HUES48 (cell line): ENCODE data around the gene ABI1.

ENCODE experiments used
- H3K27ac ChIP-seq: one replicate; pipeline ENCODE4 v1.7.0; 2013; ENCODE audit warnings: low read depth, low read length, inconsistent platforms
- H3K27me3 ChIP-seq: 2 replicates; pipeline ENCODE4 v1.6.1; 2013; ENCODE audit warnings: mild to moderate bottlenecking, low read length; ENCODE audit not compliant: control insufficient read depth, insufficient read depth
- H3K36me3 ChIP-seq: 2 replicates; pipeline ENCODE4 v1.6.1; 2013; ENCODE audit warnings: low read length; ENCODE audit not compliant: control insufficient read depth, insufficient read depth
- H3K4me1 ChIP-seq: 2 replicates; pipeline ENCODE4 v1.6.1; 2013; ENCODE audit warnings: mild to moderate bottlenecking, low read length; ENCODE audit not compliant: control insufficient read depth, insufficient read depth
- H3K4me3 ChIP-seq: 2 replicates; pipeline ENCODE4 v1.5.1; 2013; ENCODE audit warnings: mild to moderate bottlenecking, low read depth, low read length
- H3K9ac ChIP-seq: 2 replicates; pipeline ENCODE4 v1.6.1; 2013; ENCODE audit warnings: mild to moderate bottlenecking, low read depth, low read length, moderate library complexity
- H3K9me3 ChIP-seq: 2 replicates; pipeline ENCODE4 v1.6.1; 2013; ENCODE audit warnings: low read length; ENCODE audit not compliant: control insufficient read depth, insufficient read depth

Gene ABI1

DNA sequence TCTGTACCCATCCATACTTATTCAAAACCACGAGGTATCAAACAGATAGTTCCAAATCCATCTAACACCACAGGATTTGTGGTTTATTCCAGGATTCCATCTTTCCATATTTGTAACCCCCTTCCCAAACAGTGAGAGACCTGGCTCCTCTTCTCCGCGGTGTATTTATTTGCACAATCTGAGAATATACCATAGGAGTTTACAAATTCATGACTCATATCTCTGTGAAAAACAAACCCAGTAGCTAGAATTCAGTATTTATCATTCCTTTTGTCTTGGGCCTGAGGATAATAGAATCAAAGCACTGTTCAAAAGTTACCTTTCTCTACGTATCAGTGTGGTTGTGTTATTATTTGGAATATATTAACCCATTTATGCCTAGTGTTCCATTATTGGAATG, 131.4 kb downstream of the ABI1 start:
- H3K27me3 ChIP-seq = no peaks in the 10 kb centered on the region
- no peaks in the 10 kb centered on the region for H3K9me3 ChIP-seq
- H3K27ac ChIP-seq = no peak overlapping the region
- no peak overlapping the region for H3K4me3 ChIP-seq
- peaks cover 62% of the 10 kb centered on the region for H3K36me3 ChIP-seq
- peaks cover 5% of the 10 kb centered on the region; the same call in 1 of the 2 replicates for H3K4me1 ChIP-seq
- no peak overlapping the region for H3K9ac ChIP-seq

DNA sequence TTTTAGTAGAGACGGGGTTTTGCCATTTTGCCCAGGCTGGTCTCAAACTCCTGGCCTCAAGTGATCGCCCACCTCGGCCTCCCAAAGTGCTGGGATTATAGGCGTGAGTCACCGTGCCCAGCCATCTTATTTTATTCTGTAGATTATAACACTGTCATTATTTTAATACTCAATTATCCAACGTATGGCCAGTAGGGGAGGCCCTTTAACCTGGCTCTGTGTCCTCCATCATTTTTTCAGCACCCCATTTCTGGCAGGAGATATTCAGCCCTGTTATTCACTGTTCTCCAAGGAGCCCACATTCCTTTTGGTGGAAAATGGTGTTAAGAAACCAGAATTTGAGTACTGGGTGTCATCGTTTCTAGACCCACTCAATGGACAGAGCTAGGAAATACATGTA, 131.8 kb downstream of the ABI1 start:
- Histone ChIP-seq H3K4me1 (peaks cover under 1% of the 10 kb centered on the region; the same call in 1 of the 2 replicates), H3K36me3 (peaks cover 66% of the 10 kb centered on the region), H3K27me3 (no peaks in the 10 kb centered on the region)

DNA sequence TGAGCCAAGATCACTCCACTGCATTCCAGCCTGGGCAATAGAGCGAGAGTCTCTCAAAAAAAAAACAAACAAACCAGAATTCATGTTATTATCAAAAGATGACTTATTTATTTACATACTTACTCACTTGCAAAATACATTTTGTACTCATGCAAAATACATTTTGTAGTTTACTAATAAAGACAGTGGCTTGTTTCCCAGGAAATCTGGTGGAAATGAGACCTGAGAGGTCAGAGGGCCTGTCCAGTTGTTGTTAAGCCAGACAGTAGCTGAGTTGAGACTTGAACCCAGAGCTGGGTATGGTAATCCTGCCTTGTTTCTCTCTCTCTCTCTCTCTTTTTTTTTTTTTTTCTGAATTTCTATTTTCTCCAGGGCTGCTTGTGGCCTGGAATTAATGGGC, 133.8 kb downstream of the ABI1 start:
- no peaks in the 10 kb centered on the region for H3K4me1 ChIP-seq
- no peak overlapping the region for H3K4me3 ChIP-seq
- H3K27me3 ChIP-seq = no peaks in the 10 kb centered on the region
- peaks cover 68% of the 10 kb centered on the region for H3K36me3 ChIP-seq
- no peak overlapping the region for H3K9ac ChIP-seq
- H3K9me3 ChIP-seq = no peaks in the 10 kb centered on the region
- H3K27ac ChIP-seq = no peak overlapping the region

More for the DNA sequence above, 131.8 kb downstream of the ABI1 start:
- H3K27ac ChIP-seq = no peak overlapping the region
- H3K4me3 ChIP-seq = no peak overlapping the region
- no peak overlapping the region for H3K9ac ChIP-seq
- H3K9me3 ChIP-seq = no peaks in the 10 kb centered on the region

DNA sequence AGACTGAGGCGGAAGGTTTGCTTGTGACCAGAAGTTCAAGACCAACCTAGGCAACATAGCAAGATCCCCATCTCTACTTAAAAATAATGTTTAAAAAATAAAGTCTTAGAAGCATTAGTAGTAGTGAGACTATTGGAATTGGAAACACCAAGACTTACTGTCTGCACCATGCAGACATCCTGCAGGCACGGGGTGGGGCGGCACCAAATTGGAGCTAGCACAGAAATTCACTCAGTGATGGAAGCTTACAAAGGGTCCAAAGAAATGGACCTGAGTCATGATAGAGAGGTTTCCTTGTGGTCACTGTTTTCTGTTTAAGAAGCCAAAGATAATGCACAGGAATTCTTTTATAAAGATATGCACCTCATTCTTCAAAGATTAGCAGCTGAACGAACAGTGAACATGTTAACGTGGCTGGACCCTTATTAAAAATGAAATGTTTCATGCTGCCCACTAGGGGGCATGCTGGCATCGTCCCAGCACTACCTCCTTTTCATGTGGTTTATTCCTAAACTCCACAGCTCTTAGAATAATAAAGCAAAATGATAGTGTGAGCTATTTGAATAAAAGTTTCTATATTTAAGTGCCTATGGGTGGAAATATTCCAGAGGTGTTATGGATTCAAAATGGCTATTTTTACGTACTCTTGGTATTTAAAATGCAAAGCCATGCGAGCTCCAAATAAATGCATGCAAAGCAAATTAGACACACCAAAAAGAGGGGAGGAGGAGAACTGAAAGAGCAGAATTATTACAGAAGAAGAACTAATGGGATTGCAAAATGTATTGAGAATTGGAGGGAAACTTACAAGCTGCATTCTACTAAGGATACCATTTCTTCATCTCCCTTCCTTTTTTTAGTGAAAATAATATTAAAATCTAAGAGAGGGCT, 134.7 kb downstream of the ABI1 start:
- Histone ChIP-seq H3K9ac (no peak overlapping the region), H3K27me3 (no peaks in the 10 kb centered on the region), H3K4me3 (no peak overlapping the region), H3K4me1 (no peaks in the 10 kb centered on the region), H3K36me3 (peaks cover 74% of the 10 kb centered on the region), H3K9me3 (no peaks in the 10 kb centered on the region), H3K27ac (no peak overlapping the region)

DNA sequence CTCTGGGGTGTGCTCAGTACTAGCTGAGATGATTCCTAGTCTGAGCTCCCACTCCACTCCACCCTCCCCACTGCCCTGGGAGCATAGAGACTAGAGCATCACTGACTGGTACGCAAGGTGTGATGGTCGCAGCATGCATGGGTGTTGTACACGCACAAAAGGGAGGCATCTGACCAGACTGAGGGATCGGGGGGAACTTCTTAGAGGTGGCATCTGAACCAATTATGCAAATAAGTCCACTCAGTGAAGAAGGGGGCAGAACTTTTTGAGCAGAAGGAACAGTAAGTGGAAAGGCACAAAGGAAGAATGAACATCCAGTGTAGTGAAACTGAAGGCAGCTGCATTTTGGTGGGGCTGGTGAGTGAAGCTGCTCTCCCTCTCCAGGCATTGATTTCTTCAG, 137.7 kb downstream of the ABI1 start:
- no peaks in the 10 kb centered on the region for H3K4me1 ChIP-seq
- no peak overlapping the region for H3K4me3 ChIP-seq
- H3K9ac ChIP-seq = no peak overlapping the region
- H3K27ac ChIP-seq = no peak overlapping the region
- no peaks in the 10 kb centered on the region for H3K27me3 ChIP-seq
- H3K36me3 ChIP-seq = peaks cover 84% of the 10 kb centered on the region
- no peaks in the 10 kb centered on the region for H3K9me3 ChIP-seq

DNA sequence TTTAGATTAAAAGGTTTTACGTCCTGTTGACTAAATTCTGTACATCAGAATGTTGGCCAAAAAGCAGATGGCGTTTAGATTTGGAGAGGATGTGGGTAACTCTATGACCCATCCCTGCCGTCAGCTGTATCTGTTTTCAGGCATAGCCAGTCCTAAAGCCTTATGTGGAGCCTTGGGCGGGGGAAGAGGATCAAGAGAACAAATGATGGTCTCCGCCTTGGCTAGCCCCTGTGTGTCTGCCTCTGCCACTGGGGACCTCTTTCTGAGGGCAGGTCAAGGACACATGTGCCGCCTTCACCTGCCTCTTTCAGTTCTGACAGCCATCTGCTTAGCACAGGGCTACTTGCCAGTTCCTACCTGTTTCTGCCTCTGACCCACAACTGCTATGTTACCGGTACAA, 139.2 kb downstream of the ABI1 start:
- H3K4me1 ChIP-seq = no peaks in the 10 kb centered on the region
- no peak overlapping the region for H3K27ac ChIP-seq
- no peak overlapping the region for H3K9ac ChIP-seq
- H3K9me3 ChIP-seq = no peaks in the 10 kb centered on the region
- H3K4me3 ChIP-seq = no peak overlapping the region
- peaks cover 85% of the 10 kb centered on the region for H3K36me3 ChIP-seq
- H3K27me3 ChIP-seq = no peaks in the 10 kb centered on the region

DNA sequence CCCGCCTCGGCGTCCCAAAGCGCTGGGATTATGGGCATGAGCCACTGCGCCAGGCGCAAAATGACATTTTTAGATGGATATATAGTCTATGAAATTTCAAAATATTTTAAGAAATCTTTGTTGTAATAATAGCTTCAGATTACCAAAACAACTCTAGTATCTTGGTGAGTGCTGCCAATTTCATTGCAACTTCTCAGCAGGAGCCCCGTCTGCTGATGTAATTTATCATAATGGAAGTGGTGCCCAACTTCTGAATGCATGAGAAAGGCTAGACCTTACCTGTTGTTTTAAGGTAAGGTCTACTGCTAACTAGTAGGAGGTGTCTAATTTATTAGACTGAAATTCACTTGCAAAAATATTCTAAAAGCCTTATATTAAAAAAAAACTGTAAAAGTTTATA, 143.3 kb downstream of the ABI1 start:
- Histone ChIP-seq H3K36me3 (peaks cover 75% of the 10 kb centered on the region), H3K27ac (no peak overlapping the region), H3K9me3 (no peaks in the 10 kb centered on the region), H3K4me3 (no peak overlapping the region), H3K27me3 (no peaks in the 10 kb centered on the region), H3K9ac (no peak overlapping the region), H3K4me1 (no peaks in the 10 kb centered on the region)

DNA sequence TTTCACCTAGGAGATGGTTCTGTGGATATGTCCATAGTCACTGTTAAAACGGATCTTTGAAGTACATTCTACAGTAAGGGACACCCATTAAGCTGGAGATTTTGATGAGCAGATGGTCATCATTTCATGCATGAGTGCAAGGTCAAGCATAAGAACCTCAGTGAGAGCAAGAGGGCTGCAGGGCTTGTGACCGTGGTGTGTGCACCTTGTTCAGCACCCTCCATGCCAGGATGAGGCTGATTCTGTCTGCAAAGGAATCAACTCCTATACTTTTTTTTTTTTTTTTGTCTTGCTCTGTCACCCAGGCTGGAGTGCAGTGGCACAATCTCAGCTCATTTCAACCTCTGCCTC, 145.6 kb downstream of the ABI1 start:
- no peak overlapping the region for H3K27ac ChIP-seq
- H3K27me3 ChIP-seq = no peaks in the 10 kb centered on the region
- no peaks in the 10 kb centered on the region for H3K9me3 ChIP-seq
- no peaks in the 10 kb centered on the region for H3K4me1 ChIP-seq
- peaks cover 56% of the 10 kb centered on the region for H3K36me3 ChIP-seq
- no peak overlapping the region for H3K9ac ChIP-seq
- H3K4me3 ChIP-seq = no peak overlapping the region

DNA sequence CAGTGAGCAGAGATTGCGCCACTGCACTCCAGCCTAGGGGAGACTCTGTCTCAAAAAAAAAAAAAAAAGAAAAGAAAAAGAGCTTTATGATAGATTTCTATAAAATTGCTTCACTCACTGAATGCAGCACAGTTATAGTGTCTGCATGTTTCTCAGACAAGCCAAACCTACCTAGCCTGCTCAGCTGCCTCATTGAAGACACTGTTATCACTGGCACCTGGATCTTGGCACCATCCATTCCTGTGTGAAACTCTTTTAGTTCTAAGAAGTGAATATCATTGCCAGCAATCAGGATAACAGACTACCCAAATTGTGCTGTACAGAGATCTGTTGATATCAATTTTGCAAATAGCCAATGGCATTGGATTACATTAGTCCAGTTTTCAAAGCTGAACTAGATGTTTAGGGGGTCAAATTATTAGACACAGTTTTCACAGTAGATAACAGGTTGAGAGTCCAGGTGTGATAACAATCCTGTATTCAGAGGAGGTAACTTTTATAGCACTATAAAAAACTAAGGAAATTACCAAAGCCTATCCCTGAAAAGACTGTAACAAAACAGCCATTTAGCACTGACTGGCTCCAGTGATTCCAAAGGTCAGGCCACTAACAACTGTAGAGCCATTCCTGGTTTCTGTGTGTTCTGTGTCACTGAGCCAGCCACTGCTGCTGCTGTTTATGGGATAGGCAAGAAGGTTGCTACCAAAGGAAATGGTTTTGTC, 146.2 kb downstream of the ABI1 start:
- H3K9ac ChIP-seq = no peak overlapping the region
- H3K4me3 ChIP-seq = no peak overlapping the region
- H3K36me3 ChIP-seq = peaks cover 52% of the 10 kb centered on the region
- H3K4me1 ChIP-seq = no peaks in the 10 kb centered on the region
- no peaks in the 10 kb centered on the region for H3K9me3 ChIP-seq
- no peaks in the 10 kb centered on the region for H3K27me3 ChIP-seq
- no peak overlapping the region for H3K27ac ChIP-seq

DNA sequence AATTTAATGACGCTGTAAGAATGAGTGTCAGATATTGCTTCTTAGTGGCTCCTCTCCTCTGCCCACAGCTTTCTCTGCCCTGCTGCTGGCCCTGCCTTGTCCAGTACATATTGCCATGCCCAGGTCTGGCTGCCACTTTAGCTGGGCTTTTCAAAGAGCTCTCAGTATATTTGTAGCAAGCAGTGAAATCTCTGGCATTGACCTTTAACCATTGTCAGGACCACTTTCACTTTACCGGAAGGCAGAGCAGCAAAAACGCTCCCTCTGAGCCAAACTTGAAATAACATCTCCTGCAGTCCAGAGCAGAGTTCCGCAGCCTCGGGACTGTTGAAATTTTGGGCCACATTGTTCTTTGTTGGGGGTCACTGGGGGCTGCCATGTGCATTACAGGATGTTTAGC, 149.4 kb downstream of the ABI1 start:
- no peaks in the 10 kb centered on the region for H3K27me3 ChIP-seq
- H3K27ac ChIP-seq = no peak overlapping the region
- no peaks in the 10 kb centered on the region for H3K4me1 ChIP-seq
- no peak overlapping the region for H3K4me3 ChIP-seq
- peaks cover 56% of the 10 kb centered on the region for H3K36me3 ChIP-seq
- H3K9ac ChIP-seq = no peak overlapping the region
- no peaks in the 10 kb centered on the region for H3K9me3 ChIP-seq

DNA sequence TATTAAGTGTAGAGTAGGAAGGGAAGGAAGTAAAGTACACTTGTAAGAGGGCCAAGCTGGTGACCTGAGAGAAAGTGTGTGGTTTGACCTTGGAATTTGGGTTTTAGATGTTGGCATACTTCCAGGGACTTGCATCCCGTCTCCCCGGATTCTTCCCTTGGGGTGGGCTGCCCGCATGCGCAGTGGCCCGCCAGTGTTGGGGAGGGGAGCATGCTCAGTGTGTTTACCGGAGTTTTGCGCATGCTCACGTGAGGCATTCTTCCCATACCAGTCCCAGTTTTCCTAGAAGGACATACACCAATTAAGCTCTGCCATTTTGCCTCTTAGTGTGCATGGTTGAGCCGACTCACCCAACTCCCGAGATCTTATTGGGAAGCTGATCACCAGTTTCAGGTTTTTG, 153.8 kb downstream of the ABI1 start:
- Histone ChIP-seq H3K27ac (no peak overlapping the region), H3K36me3 (peaks cover 52% of the 10 kb centered on the region), H3K4me1 (no peaks in the 10 kb centered on the region), H3K9me3 (no peaks in the 10 kb centered on the region), H3K27me3 (no peaks in the 10 kb centered on the region), H3K9ac (no peak overlapping the region), H3K4me3 (no peak overlapping the region)
